Measurements from ENCODE around the gene RELL2. TPM values are rescaled to one million over a fixed set of nuclear protein-coding genes. Genes with fewer than 3 reads are reported as not detected.
A peak's percentile ranks its signal among the peaks of the same experiment; 100 is the strongest.

The RELL2 gene
- total RNA-seq, 6 donors from 2014 or later, result 2.6 to 9.4 (median 6.5) TPM

DNA sequence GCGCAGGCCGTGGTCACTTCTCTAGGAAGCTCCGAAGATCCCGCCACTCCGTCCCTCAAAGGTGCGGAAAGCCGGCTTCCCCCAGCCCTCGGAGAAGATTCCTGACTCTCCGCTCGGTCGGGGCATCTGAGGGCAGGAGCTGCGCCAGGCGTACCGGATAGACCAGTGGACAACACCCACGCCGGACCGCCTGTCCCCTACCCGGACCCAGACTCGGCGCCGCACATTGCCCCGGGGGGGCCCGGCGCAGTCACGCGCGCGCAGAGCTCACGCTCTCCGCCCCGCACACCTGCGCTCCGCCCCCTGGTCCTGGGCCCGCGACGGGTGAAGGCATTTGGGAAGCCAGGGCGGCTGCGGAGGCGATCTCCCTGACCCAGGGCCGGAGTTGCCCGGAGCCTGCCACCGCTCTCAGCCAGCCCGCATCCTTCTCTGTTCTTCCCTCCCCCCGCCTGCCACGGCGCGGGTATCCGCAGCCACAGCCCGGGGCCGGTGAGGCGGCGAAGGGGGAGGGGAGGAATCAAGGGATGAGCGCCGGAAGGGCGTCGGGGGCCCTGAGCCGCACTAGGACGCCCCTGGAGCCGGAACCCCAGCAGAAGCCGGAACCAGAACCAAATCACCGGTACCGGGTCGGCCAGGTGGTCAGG, 448 bp downstream of the RELL2 start:
- peak overlapping the region; percentile 59 to 88 (median 80) for H3K27ac ChIP-seq
- H3K4me1 ChIP-seq, result peaks cover 28 to 44% (median 33%) of the 10 kb centered on the region in 4 donors
- peaks cover 0 to 9% (median 7%) of the 10 kb centered on the region in 4 donors for H3K36me3 ChIP-seq
- no peaks in the 10 kb centered on the region for H3K9me3 ChIP-seq
- DNase-seq (peak; percentile 35 to 91), ATAC-seq (ENCODE audit: low FRiP score in 2 of 2) (peak; percentile 46)
- TF ChIP-seq EP300 (IDR thresholded peaks at IDR 0.05) (no peak), POLR2A (IDR thresholded peaks at IDR 0.05) (no peak), POLR2AphosphoS5 (IDR thresholded peaks at IDR 0.05) (no peak)
- TF ChIP-seq, protein P1, sequence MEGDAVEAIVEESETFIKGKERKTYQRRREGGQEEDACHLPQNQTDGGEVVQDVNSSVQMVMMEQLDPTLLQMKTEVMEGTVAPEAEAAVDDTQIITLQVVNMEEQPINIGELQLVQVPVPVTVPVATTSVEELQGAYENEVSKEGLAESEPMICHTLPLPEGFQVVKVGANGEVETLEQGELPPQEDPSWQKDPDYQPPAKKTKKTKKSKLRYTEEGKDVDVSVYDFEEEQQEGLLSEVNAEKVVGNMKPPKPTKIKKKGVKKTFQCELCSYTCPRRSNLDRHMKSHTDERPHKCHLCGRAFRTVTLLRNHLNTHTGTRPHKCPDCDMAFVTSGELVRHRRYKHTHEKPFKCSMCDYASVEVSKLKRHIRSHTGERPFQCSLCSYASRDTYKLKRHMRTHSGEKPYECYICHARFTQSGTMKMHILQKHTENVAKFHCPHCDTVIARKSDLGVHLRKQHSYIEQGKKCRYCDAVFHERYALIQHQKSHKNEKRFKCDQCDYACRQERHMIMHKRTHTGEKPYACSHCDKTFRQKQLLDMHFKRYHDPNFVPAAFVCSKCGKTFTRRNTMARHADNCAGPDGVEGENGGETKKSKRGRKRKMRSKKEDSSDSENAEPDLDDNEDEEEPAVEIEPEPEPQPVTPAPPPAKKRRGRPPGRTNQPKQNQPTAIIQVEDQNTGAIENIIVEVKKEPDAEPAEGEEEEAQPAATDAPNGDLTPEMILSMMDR (IDR thresholded peaks at IDR 0.05), result no peak
- peak overlapping the region; percentile 70 to 91 (median 78) for H3K4me3 ChIP-seq
- WGBS, 2 donors, result 2% methylated on average over 20 to 24 of the region's 63 CpGs
- no peaks in the 10 kb centered on the region for H3K27me3 ChIP-seq

DNA sequence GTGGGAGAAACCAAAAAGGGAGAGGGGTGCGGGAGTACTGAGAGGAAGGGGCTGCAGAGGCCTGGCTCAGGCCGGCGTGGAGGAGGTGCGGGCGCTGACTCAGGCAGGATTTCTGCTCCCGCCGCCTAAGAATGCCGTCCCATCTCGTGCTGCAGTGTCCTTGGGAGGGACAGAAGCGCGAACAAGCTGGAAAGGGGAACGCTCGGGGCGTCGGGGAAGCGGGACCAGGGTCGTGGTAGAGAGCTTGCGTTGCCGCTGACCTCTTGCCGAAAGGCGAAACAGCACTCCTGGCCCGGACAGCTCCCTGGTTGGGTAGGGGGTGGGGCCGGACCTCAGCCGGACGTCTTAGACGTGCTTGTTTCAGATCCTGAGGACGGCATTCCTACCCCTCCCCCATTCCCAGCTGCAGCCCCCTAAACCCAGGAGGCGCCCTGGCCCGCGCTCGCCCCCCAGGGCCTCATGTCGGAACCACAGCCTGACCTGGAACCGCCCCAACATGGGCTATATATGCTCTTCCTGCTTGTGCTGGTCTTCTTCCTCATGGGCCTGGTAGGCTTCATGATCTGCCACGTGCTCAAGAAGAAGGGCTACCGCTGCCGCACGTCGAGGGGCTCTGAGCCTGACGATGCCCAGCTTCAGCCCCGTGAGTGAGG, 1.1 kb downstream of the RELL2 start:
- Histone ChIP-seq H3K27me3 (no peaks in the 10 kb centered on the region), H3K4me1 (peaks cover 28 to 38% (median 33%) of the 10 kb centered on the region in 4 donors), H3K27ac (peak overlapping the region; percentile 59 to 88 (median 80)), H3K36me3 (peaks cover 0 to 6% (median 5%) of the 10 kb centered on the region in 4 donors), H3K9me3 (no peaks in the 10 kb centered on the region), H3K4me3 (peak overlapping the region; percentile 70 to 91 (median 78))
- 0 to 1% methylated on average over 11 to 16 of the region's 40 CpGs for WGBS, 2 donors
- DNase-seq (peak; percentile 66 to 90), ATAC-seq (ENCODE audit: low FRiP score in 2 of 2) (peak; percentile 51 to 73)
- TF ChIP-seq EP300 (IDR thresholded peaks at IDR 0.05), result no peak
- no peak for TF ChIP-seq POLR2AphosphoS5 (IDR thresholded peaks at IDR 0.05)
- TF ChIP-seq, protein P1 (IDR thresholded peaks at IDR 0.05), result peak in 4 of 6 experiments; percentile 23 to 55 (median 41)
- no peak for TF ChIP-seq POLR2A (IDR thresholded peaks at IDR 0.05)

DNA sequence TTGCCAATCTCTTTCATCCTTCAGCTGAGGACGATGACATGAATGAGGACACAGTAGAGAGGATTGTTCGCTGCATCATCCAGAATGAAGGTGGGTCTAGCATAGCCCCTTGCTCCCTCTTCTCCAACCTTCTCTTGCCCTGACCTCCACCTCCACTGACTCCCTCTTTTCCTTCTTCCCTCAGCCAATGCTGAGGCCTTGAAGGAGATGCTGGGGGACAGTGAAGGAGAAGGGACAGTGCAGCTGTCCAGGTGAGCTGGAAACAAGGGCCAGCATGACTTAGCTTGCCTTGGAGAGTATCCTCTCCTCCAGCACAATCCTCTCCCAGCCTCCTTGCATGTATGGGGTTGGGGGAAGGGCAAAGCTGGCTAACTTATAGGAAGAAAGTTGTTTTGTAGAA, 2.0 kb downstream of the RELL2 start:
- Histone ChIP-seq H3K4me3 (no peak overlapping the region), H3K9me3 (no peaks in the 10 kb centered on the region), H3K27ac (no peak overlapping the region), H3K36me3 (peaks cover 0 to 10% (median 5%) of the 10 kb centered on the region in 4 donors), H3K4me1 (peaks cover 28 to 38% (median 33%) of the 10 kb centered on the region in 4 donors), H3K27me3 (no peaks in the 10 kb centered on the region)
- ATAC-seq (ENCODE audit: low FRiP score in 2 of 2) (no peak), DNase-seq (no peak)
- WGBS, 2 donors, result 94 to 98% methylated on average over 2 of the region's 2 CpGs
- TF ChIP-seq POLR2A (IDR thresholded peaks at IDR 0.05), result no peak
- TF ChIP-seq, protein P1 (IDR thresholded peaks at IDR 0.05), result no peak
- TF ChIP-seq EP300 (IDR thresholded peaks at IDR 0.05), result no peak
- no peak for TF ChIP-seq POLR2AphosphoS5 (IDR thresholded peaks at IDR 0.05)

DNA sequence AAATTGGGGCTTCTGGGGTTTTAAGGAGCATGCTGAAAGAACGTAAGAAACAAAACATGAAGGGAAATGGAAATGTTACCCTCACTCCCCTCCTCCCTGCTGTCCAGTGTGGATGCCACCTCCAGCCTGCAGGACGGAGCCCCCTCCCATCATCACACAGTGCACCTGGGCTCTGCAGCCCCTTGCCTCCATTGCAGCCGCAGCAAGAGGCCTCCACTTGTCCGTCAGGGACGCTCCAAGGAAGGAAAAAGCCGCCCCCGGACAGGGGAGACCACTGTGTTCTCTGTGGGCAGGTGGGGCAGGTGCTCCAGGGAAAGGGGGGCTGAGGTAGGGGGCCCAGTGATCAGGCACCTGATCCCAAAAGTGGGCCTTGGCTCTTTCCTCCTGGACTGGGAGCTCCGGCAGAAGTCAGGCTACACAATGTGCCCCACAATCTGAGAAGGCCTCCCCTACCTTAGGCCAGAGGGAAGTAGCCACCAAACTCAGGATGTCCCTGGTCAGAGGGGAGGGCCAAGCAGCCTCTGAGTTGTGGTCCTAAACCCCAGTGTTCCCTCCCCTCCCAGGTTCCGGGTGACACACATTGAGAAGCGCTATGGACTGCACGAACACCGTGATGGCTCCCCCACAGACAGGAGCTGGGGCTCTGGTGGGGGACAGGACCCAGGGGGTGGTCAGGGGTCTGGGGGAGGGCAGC, 2.7 kb downstream of the RELL2 start:
- no peak overlapping the region for H3K27ac ChIP-seq
- H3K36me3 ChIP-seq, result peaks cover 0 to 17% (median 8%) of the 10 kb centered on the region in 4 donors
- H3K27me3 ChIP-seq, result no peaks in the 10 kb centered on the region
- WGBS, 2 donors, result 89 to 93% methylated on average over 8 to 12 of the region's 12 CpGs
- DNase-seq (no peak), ATAC-seq (ENCODE audit: low FRiP score in 2 of 2) (no peak)
- no peaks in the 10 kb centered on the region for H3K9me3 ChIP-seq
- no peak overlapping the region for H3K4me3 ChIP-seq
- TF ChIP-seq EP300 (IDR thresholded peaks at IDR 0.05) (no peak), POLR2AphosphoS5 (IDR thresholded peaks at IDR 0.05) (no peak), POLR2A (IDR thresholded peaks at IDR 0.05) (no peak)
- TF ChIP-seq, protein P1 (IDR thresholded peaks at IDR 0.05), result no peak
- peaks cover 27 to 33% (median 28%) of the 10 kb centered on the region in 4 donors for H3K4me1 ChIP-seq
